ENCODE data around the gene CADPS. TPM values are rescaled to one million over a fixed set of nuclear protein-coding genes. Genes with fewer than 3 reads are reported as not detected.

The CADPS gene
- total RNA-seq, 3 donors from 2014 or later (not counting 1 experiment from before 2014, with no cell fraction given), result not detected

DNA sequence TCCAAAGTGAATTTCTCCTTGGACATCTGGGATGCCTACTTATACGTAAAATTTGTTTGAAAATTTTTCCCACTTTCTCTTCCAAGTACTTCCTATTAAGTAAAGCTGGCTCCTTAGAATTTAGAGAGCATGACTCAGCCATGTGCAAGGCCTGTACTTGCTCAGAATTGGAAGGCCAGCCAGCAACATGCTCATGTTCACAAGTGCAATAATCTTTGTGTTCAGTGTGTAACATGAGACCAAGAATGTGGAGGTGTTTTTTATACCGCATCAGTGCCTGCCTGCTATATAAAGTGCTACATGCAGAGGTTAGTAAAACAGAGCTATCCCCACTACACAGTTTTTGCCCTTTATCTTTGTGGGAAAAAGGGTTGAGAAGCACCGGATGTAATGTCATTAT lies 349.9 kb downstream of the CADPS start:
- no peak for ATAC-seq
- H3K4me1 ChIP-seq (ENCODE audit: control insufficient read depth, insufficient read depth, low read length), result no peaks in the 10 kb centered on the region
- H3K27me3 Mint-ChIP-seq (ENCODE audit: low read depth in 2 of 2), result no peaks in the 10 kb centered on the region
- H3K36me3 ChIP-seq (ENCODE audit: control insufficient read depth, insufficient read depth, low read length), result no peaks in the 10 kb centered on the region
- H3K9me3 ChIP-seq (ENCODE audit: control insufficient read depth, insufficient read depth, low read length), result peaks cover 5% of the 10 kb centered on the region
- H3K4me1 Mint-ChIP-seq, result no peaks in the 10 kb centered on the region
- H3K27ac Mint-ChIP-seq, result no peak overlapping the region
- intact Hi-C loops (cut with micrococcal nuclease), result no loop called here
- DNase-seq, result no peak
- WGBS (ENCODE audit: insufficient coverage), result 77% methylated on average over 2 of the region's 3 CpGs
- no peak overlapping the region for H3K4me3 Mint-ChIP-seq
- H3K27ac ChIP-seq (ENCODE audit: low read length), result no peak overlapping the region
- TF ChIP-seq, protein P1, sequence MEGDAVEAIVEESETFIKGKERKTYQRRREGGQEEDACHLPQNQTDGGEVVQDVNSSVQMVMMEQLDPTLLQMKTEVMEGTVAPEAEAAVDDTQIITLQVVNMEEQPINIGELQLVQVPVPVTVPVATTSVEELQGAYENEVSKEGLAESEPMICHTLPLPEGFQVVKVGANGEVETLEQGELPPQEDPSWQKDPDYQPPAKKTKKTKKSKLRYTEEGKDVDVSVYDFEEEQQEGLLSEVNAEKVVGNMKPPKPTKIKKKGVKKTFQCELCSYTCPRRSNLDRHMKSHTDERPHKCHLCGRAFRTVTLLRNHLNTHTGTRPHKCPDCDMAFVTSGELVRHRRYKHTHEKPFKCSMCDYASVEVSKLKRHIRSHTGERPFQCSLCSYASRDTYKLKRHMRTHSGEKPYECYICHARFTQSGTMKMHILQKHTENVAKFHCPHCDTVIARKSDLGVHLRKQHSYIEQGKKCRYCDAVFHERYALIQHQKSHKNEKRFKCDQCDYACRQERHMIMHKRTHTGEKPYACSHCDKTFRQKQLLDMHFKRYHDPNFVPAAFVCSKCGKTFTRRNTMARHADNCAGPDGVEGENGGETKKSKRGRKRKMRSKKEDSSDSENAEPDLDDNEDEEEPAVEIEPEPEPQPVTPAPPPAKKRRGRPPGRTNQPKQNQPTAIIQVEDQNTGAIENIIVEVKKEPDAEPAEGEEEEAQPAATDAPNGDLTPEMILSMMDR (IDR thresholded peaks at IDR 0.05), result no peak
- no peaks in the 10 kb centered on the region for H3K36me3 Mint-ChIP-seq
- peaks cover 5 to 6% of the 10 kb centered on the region in 2 donors for H3K9me3 Mint-ChIP-seq
- no peaks in the 10 kb centered on the region for H3K27me3 ChIP-seq (ENCODE audit: control insufficient read depth, insufficient read depth, low read length)
- no peak overlapping the region for H3K4me3 ChIP-seq (ENCODE audit: low read length)

DNA sequence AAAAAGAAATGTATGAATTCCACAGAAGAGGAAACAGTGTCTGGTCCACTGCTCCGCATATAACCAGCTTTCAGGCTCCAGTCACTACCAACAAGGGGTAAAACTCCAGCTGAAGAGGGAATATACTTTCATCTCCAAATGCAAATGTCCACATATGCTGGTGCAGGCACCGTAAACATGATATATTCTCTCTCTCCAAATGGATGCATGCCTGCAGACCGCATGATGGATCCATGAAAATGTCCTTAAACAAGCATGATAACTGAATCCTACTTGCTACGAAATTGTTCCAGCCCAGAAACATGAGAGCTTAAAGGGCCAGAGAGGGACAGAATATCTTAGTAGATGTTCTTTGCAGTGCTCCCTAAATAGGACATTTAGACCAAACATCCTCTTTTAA lies 351.5 kb downstream of the CADPS start:
- Histone ChIP-seq H3K36me3 (ENCODE audit: control insufficient read depth, insufficient read depth, low read length) (no peaks in the 10 kb centered on the region), H3K9me3 (ENCODE audit: control insufficient read depth, insufficient read depth, low read length) (peaks cover 5% of the 10 kb centered on the region), H3K27ac (ENCODE audit: low read length) (no peak overlapping the region), H3K4me3 (ENCODE audit: low read length) (no peak overlapping the region), H3K27me3 (ENCODE audit: control insufficient read depth, insufficient read depth, low read length) (no peaks in the 10 kb centered on the region), H3K4me1 (ENCODE audit: control insufficient read depth, insufficient read depth, low read length) (no peaks in the 10 kb centered on the region)
- Mint-ChIP-seq H3K36me3 (no peaks in the 10 kb centered on the region), H3K4me1 (no peaks in the 10 kb centered on the region), H3K27me3 (ENCODE audit: low read depth in 2 of 2) (no peaks in the 10 kb centered on the region), H3K27ac (no peak overlapping the region), H3K4me3 (no peak overlapping the region), H3K9me3 (peaks cover 5 to 6% of the 10 kb centered on the region in 2 donors)
- ATAC-seq, result no peak
- intact Hi-C loops (cut with micrococcal nuclease), result no loop called here
- TF ChIP-seq, protein P1 (IDR thresholded peaks at IDR 0.05), result no peak
- DNase-seq, result no peak
- WGBS (ENCODE audit: insufficient coverage), result 77% methylated on average over 4 of the region's 4 CpGs

DNA sequence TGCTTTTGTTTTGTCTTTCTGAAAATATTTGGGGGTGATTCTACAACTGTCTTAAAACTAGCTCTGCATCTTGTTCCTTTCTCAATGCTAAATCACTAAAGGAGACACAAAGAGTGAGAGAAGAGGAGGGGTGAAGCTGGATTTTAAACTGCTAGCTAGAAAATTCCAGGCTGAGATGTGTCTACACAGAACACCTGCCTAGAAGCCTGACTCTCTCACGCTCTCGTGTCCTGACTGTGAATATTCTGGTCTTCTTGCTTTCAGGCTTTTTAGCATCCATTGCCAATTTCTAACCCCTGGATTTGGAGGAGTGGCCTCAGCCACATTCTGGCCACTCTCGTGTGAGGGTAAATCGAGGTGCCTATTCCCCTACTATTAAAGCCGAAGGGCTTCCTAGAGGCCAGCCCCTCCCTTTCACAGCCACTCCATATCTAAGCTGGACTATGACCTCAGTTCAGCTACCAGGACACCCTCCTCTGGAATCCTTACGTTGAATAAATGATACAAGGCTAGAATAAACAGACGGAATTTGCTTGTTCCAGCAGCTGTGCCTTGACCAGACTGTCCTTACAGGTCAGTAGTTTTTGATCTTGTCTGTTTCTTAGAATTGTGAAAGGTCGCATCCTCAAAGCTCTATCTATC lies 353.6 kb downstream of the CADPS start:
- no peak overlapping the region for H3K4me3 Mint-ChIP-seq
- WGBS (ENCODE audit: insufficient coverage), result 86% methylated on average over 8 of the region's 8 CpGs

More for the DNA sequence above, 353.6 kb downstream of the CADPS start:
- Histone ChIP-seq H3K4me1 (ENCODE audit: control insufficient read depth, insufficient read depth, low read length) (no peaks in the 10 kb centered on the region), H3K4me3 (ENCODE audit: low read length) (no peak overlapping the region), H3K9me3 (ENCODE audit: control insufficient read depth, insufficient read depth, low read length) (peaks cover 5% of the 10 kb centered on the region), H3K27ac (ENCODE audit: low read length) (no peak overlapping the region), H3K36me3 (ENCODE audit: control insufficient read depth, insufficient read depth, low read length) (no peaks in the 10 kb centered on the region), H3K27me3 (ENCODE audit: control insufficient read depth, insufficient read depth, low read length) (no peaks in the 10 kb centered on the region)
- no peak overlapping the region for H3K27ac Mint-ChIP-seq
- H3K36me3 Mint-ChIP-seq, result no peaks in the 10 kb centered on the region
- DNase-seq (no peak), ATAC-seq (no peak)
- H3K4me1 Mint-ChIP-seq, result no peaks in the 10 kb centered on the region
- intact Hi-C loops (cut with micrococcal nuclease), result no loop called here
- H3K9me3 Mint-ChIP-seq, result peaks cover 5 to 9% of the 10 kb centered on the region in 2 donors
- TF ChIP-seq, protein P1 (IDR thresholded peaks at IDR 0.05), result no peak
- no peaks in the 10 kb centered on the region for H3K27me3 Mint-ChIP-seq (ENCODE audit: low read depth in 2 of 2)

Measured in natural killer cell (primary cell).